GM18519 (cell line): ENCODE data around the gene ZMYND10.

Experiments used
- ATAC-seq: cut with Tn5 transposase; IDR thresholded peaks from one replicate; pipeline ENCODE4 v1.9.1; 2021; ENCODE audit warnings: mild to moderate bottlenecking, moderate library complexity; ENCODE audit not compliant: unreplicated experiment, low FRiP score

The ZMYND10 gene

DNA sequence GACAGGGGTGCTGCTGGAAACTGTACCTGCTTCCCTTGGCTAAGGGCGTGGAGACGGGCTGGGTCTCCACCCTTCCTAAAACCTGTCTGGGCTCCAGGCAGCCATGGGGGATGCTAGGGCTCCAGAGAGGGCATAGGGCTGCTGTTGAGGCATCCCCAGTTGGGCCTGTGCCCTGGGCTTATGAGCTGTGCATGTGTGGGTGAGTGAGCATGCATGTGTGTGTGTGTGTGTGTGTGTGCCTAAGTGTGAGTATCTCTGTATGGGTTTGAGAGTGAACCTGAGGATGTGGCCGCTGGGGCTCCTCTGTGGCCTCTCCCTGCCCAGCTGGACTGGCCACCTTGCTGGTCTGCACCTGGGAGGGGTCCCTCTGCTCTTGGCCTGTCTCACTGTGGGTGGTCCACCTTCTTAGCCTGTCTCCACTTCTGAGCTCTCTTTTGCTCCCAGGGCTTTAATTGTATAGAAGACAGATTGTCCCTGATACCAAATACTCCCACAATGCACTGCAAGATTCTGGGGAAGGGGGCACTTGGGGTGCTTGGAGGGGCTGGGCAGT lies 25.7 kb upstream of the ZMYND10 start:
- no peak for ATAC-seq

DNA sequence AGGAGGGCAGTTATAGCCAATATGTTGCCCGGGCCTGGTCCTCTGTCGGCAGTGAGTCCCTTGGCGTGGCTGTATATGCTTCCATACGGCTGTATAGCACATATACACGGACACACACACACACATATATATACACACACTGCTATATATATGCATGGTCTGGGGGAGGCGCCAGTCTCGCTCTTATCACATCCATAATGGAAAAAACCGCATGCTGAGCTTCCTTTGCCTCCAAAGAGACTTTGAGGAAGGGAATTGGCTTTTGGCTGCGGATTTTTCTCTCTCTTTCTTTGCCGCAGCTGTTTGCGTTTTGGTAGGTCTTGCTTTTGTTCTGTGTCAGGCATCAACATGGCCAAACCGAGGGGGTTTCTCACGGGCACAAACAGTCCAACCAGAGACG lies 25.1 kb upstream of the ZMYND10 start:
- no peak for ATAC-seq

DNA sequence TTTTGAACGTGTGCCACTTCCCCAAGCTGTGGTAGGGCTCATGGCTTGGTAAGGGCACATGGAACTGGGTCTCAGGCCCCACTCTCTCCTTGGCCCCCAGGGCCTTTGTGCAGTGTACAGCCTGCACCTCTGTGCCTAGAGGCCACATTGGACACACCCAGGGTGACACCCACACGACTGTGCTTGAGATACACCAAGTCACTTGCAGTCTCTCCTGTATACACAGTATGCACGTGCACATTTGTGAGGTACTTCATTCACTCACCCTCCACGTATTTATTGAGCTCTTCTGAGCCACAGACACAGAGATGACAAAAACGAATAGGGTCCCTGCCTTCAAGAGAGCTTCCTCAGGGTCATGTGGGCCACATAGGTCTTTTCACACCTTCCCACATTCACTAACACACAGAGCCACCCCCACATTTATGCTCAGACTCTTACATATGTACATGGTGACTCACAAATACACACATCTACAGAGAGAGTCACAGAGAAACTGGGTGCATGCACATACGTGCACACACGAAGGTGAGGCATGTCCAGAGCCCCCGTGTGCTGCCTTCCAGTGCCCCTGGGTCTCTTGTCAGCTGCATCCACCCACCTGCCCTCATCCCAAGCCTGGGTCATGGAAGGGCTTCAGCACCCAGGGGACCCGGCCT lies 23.6 kb upstream of the ZMYND10 start:
- ATAC-seq: no peak

DNA sequence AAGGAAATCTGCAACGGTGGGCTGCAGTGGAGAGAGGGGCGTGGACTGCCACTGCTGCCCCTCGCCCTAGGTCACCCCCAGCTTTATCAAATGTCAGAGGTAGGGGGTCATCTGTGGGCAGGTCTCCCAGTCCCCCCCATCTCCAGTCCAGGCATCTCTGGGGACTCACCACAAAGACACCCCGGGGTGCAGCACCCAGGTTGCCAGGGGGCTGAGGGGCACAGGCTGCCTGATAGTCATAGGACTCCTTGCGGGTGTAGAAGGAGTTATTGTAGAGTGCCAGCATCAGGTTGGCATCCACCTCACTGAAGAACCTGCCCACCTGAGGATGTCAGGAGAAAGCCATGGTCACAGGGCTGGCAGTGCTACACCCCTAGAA lies 20.3 kb upstream of the ZMYND10 start:
- no peak for ATAC-seq

DNA sequence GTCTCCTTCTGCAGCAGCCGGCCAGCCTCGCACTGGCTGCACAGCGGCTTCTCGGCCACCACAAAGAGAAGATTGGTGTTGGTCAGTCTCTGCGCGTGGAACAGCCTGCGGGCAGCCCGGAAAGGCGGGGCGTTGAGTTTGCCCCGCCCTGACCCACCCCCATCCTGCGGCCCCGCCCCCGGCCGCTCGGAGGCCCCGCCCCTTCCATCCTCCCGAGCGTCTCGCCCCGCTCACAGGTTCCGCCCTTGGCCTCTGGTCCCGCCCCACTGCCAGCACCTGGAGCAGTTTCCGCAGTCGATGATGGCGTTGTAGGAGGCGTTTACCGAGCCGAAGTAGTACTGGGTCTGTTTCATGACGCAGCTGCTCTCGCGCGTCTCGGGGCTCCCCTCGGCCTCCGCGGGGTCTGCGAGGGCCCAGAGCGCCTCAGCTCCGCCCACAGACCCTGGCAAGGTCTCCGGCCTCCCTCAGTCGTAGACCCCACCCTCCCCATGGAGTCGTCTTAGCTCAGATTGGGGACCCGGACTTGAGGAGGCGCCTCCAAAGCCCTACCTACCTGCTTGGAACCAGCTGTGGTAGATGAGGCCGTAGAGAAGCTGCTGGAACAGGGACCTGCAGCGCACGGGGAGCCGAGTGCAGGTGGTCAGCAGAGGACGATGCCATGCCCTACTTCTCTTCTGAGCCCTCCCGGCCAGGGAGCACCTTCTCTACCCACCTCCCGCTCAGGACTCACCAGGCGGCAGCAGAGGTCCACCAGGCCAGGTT lies 19.7 kb upstream of the ZMYND10 start:
- peak; percentile 68 for ATAC-seq

DNA sequence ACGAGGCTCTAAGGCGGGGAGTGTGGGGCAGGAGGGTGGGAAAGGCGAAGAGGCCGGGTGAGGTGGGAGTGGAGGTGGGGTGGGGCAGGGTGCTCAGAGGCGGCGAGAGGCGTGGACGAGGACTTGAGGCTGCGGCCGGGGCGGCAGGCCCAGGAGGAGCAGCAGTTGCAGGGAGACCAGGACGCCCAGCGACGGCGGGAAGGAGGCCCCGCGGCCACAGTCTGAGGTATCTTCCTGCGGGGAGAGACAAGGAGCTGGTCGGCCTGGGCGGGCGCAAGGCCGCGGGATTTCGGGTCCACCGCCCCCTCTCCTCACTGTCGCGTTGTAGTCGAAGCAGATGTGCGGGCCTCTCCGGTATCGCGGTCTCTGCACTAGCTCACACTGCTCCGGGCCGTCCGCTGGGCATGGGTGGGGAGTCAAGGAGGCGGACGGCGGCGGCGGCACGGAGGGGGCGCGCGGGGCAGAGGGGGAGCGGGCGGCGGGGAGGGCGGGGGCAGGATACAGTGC lies 19.1 kb upstream of the ZMYND10 start:
- ATAC-seq: no peak

DNA sequence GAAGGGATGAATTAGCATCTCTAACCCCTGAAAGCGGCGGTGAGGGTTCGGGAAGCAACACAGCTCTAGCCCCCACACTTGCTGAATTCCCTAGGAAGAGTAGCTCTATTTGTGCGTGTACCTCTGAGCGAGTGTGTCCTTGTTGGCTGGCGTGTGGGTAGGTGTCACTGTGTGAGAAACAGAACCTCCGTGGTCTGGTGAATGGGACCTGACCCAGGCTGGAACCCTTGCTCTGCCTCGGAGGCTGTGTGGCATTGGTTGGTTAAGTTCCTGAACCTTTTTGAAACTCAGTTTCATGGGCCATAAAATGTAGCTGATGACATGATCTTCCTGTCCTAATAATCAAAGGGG lies 14.2 kb upstream of the ZMYND10 start:
- no peak for ATAC-seq

DNA sequence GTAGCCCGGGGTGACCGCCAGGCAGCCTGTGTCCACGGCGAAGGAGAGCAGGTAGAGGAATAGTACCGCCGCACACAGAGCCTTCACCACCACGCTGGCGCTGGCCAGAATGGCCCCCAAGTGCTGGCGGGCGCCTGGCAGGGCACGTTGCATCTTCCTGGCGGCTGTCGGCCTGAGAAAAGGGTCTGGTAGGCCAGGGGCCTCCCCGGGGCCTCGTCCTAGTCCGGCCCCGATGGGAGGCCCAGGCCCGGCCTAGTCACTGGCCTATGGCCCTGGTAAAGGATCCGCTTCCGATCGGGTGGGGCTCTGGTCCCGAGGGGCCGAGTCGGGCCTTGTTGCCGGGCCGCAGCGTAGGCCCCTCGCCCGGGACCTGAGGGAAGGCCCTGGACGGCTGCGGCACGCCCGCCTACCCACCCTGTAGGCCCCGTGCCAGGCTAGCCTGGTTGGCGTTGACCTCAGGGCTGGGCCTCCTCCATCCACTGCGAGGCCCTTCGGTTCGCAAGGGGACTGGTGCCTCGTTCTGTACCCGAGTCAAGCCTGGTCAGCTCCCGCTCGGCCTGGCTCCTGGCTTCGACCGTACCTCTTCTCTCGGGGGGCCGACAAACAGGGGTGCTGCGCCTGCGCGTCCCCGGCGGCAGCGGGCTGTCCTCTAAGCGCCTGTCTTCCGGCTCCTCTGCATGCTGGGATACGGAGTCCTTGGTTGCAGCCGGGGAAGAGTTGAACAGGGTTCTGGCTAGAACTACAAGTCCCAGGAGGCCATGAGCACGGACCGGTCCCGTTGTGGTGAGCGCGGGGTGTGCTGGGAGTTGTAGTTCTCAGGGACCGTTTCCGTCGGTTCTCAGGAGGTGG lies 13.6 kb upstream of the ZMYND10 start, which contains the start of gene TMEM115:
TSS of gene TMEM115 (minus strand) at position 611 of the 849 bp plus-strand sequence. CDS start at position 153, 458 bp downstream.
- peak; percentile 96 for ATAC-seq

DNA sequence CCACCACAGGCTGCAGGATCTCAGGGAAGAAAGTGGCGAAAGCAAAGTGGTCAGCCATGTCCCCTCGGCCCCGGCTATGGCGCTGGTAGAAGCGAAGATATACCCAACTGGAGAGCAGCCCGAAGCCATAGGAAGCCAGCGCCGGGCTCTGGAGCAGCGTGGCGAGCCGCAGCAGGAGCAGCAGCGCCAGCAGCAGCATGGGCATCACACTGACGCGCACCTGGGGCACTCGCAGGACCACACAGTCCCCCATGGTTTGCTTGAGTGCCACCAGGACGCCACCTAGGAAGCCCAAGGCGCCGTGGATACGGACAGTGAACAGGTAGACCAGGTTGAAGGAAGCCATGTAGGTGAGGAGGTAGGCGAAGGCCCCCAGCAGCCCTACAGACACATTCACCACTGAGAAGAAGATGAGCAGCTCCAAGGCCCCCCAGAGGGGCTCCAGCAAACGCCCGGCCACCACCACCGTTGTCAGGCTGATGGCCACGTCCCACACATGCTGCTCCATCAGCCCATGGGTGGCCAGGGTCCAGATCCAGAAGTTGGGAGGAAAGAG lies 12.9 kb upstream of the ZMYND10 start:
- no peak for ATAC-seq

DNA sequence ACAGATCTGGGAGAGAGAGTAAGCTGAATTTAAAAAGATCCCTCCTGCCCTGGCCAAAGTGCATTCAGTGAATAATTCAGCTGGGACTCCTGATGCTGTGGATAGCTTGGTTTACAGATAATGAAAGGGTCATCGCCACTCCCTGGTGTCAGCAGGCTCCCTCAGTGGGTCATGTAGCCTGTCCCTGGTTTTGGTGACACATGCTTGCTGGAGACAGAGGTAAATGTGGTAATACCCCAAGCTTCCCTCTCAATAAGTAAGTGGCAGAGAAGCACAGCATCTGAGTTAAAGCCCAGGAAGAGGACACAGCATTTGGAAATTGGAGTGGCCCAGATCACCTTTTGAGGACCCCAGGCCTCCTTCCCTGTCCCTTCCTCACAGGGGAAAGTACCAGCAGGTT lies 11.9 kb upstream of the ZMYND10 start:
- ATAC-seq: no peak

DNA sequence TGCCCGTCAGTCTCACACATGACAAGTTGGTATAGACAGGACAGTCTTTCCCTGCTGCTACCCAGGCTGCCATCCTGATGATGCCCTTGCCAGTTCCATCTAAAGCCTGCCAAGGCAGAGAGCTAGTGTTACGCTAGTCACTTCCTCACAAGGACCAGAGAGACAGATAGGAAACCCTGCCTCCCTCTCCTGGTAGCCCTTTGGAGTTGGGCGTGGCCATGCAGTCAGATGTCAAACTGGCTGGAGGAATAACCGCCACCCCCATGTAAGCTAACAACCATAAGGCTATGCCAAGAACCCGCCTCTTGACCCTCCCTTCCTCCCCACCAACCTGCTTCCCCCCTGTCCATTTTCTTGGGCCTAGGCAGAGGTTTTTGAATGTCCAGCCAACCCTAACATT lies 11.0 kb upstream of the ZMYND10 start:
- no peak for ATAC-seq

DNA sequence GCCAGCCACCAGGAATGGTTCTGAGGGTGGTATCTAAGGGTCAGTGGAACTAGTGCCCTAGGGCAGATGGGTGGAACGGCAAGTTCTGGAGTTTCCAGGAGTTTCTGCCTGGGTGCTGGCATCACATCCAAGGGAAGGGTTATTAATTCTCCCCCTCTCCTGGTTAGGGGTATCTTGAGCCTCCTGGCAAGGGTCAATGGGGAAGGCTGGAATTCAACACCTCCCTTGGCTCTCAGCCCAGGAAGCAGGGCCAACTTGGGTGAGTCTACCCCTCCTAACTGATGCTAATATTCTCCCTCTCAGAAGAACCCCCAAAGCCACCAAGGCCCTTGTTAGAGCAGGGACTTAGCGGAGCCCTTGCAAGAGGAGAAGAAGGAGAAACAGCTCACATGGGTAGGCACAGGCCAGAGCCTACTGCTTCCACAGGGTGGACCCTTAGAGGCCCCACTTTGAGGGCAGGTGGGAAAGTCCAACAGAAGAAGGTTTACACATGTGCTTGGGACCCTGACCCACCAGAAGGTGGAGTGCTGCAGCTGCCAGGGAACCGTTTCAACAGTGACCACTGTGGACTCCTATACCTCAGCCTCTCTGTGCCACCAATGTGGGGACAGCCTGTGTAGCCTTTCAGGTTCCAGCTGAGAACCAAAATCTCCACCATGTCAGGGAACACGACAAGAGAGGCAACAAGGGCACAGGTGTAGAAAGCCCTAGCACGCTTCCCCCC lies 10.5 kb upstream of the ZMYND10 start:
- ATAC-seq: no peak

DNA sequence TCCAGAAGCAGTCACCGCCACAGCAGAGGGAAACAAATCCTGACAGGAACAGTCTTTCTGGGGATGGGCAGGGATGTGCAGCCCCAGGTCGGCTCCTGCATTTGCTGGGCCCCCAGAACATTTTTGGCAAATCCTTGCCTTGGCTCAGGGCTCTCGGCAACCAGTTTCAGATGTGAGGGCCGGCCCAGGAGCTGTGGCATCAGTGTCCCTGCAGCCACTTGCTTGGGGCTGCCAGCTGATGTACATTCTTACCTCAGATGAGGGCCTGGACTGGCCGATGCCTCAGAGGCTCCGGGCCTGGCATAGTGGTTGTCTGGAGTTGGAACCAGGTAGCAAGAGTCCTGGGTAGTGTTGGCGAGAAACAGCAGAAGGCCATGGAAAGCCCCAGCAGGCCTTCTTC lies 9.3 kb upstream of the ZMYND10 start:
- ATAC-seq: no peak

DNA sequence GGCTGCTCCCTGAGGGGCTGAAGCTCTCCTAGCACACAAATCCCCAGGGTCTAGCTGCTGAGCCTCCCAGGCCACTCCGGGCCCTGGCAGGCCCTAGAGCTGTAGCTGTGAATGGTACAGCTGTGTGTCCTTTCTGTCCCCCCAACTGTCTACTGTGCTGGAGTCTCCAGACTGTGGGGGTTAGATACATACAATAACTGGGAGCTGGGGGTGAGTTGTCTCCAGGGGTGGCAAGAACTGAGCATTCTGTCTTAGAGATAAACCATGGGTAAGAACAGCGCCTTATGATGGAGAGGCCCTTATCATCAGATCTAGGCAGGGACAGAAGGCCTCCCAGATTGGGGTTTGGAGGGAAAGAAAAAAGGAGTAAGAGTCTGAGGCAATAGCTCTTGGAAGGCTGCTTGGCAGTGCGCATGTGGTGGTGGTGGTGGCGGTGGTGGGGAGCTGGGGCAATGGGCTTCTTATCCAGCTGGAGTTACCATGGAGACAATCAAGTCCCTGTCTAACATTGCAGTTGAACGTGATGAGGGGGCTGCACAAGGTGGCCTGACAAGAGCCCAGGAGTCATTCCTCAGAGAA lies 8.7 kb upstream of the ZMYND10 start:
- no peak for ATAC-seq

DNA sequence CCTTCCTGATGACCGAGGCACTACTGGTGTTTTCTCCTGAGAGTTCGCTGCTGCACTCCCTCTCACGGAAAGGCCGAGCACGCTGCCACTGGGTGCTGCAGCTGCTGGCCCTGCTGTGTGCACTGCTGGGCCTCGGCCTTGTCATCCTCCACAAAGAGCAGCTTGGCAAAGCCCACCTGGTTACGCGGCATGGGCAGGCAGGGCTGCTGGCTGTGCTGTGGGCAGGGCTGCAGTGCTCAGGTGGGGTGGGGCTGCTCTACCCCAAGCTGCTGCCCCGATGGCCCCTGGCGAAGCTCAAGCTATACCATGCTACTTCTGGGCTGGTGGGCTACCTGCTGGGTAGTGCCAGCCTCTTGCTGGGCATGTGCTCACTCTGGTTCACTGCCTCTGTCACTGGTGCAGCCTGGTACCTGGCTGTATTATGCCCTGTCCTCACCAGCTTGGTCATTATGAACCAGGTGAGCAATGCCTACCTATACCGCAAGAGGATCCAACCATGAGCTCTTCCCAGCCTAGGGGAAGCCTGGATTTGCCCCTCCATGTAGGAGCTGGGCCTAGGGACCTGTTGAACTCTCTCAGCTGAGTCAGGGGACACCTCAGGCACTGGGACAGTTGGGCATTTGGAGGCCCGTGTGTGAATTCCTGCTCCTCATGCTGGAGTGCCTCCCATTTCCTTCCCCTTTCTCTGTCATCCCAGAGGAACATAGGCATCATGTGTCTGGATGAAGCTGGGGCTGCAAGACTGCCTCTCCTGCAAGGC lies 7.9 kb upstream of the ZMYND10 start:
- ATAC-seq: no peak

DNA sequence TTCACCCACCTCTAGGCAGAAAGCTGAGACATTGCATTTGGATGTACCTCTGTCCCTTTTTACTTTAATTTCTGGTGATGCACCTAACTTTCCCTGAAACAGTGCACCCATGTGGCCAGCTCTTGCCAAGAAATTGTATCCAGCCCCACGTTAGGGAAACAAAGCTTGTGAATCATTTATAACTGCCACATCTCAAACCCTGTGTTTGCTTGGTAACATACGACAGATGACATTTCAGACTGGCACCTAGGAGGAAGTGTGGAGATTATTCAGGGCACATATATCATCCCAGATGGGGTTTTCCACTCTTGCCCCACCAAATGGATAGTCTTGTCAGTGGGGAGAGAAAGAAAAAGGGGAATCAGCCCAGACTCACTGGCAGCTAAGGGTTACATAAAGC lies 7.2 kb upstream of the ZMYND10 start:
- ATAC-seq: no peak

DNA sequence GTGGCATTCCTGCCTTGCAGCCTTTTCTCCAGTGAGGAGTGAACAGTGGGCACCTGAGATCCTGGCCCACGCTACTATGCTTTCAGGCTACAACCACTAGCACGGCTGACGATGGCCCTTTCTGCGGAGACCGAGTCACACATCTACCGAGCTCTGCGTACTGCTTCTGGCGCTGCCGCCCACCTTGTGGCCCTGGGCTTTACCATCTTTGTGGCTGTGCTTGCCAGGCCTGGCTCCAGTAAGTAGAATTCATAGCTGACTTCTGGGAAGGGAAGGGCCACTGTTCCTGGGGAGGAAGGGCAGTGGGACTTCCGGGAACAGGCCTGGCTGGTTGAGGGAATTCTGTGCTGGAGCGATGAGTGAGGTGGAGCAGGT lies 5.8 kb upstream of the ZMYND10 start:
- ATAC-seq: no peak

DNA sequence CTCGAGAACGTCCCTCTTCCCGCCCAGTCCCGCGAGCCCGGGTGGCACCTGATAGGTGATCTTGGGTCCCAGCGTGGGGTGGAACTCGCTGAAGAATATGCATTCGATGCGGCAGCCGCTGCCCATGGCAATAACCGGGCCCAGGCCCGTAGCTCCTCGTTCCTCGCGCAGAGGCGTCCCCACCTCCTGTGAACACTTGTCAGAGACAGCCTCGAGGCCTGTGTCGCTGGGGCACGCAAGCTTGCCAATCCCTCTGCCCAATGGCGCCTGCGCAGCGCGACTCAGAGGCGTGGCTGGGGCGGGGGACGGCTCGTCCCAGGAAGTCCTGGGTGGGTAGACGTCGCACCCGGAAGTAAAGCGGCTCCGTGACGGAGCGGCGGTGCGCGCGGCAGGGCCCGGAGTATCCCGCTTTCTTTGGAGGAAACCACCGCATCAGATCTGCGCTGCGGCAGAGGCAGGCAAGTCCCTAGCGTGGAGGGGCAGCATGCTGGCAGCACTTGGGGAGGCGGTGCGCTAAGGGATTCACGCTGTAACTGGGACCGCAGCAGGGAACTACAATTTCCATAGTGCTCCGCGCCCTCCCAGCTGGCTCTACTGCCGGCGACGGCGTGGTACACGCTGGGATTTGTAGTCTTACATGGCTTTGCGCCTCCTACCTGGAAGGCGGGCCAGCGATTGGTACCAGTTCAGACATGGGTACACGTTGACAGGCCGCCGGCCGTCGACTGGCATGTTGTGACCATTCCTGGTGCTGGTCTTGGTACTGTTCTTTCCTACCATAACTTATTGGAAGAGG lies 5.2 kb upstream of the ZMYND10 start, which contains the start of the genes CYB561D2 and NPRL2:
TSS of gene CYB561D2 (plus strand) at position 336 of the 796 bp plus-strand sequence. CDS start 572 bp downstream, outside the sequence.
TSS of gene NPRL2 (minus strand) at position 249 of the 796 bp plus-strand sequence. CDS start at position 126, 123 bp downstream.
- ATAC-seq: peak; percentile 64
